Measurements from ENCODE around the gene SPINK14.

GRCh38 chr5:148205865-148206264, 37.5 kb downstream of the SPINK14 start:
- TF ChIP-seq CTCF (IDR thresholded peaks at IDR 0.05; ENCODE audit: low read depth, low read length, missing input control) (no peak), RAD21 (IDR thresholded peaks at IDR 0.05) (no peak), EGR1 (IDR thresholded peaks at IDR 0.05; ENCODE audit: low read depth in 2 of 2) (no peak)
